KMS-11 (cell line): ENCODE data around the gene HNRNPA1.
A peak's percentile ranks its signal among the peaks of the same experiment; 100 is the strongest.
"Not testable (repeated sequence)": the region's sequence is repeated elsewhere in the genome, so short reads cannot be mapped to it uniquely, and the experiment has no call there.

Source experiments
- H2AFZ ChIP-seq: fragments of 200-600 bp; sonication (generic); 2 replicates; pipeline ENCODE4 v1.6.1; 2016; ENCODE audit warnings: antibody characterized with exemption, mixed run types, low read depth
- H3K27ac ChIP-seq: fragments of 200-600 bp; sonication (generic); 2 replicates; pipeline ENCODE4 v1.6.1; 2016; ENCODE audit warnings: mild to moderate bottlenecking, mixed run types
- H3K27me3 ChIP-seq: fragments of 200-600 bp; sonication (generic); 2 replicates; pipeline ENCODE4 v1.6.1; 2017; ENCODE audit warnings: mild to moderate bottlenecking, low read depth, mixed run types, moderate library complexity; ENCODE audit not compliant: insufficient read depth
- H3K36me3 ChIP-seq: fragments of 200-600 bp; sonication (generic); 2 replicates; pipeline ENCODE4 v1.6.1; 2017; ENCODE audit warnings: mild to moderate bottlenecking, mixed run types; ENCODE audit not compliant: insufficient read depth
- H3K4me1 ChIP-seq: fragments of 200-600 bp; sonication (generic); 2 replicates; pipeline ENCODE4 v1.6.1; 2016; ENCODE audit warnings: mild to moderate bottlenecking, low read depth, mixed run types; ENCODE audit not compliant: poor library complexity, severe bottlenecking
- H3K4me2 ChIP-seq: fragments of 200-600 bp; sonication (generic); 2 replicates; pipeline ENCODE4 v1.7.0; 2016; ENCODE audit warnings: mild to moderate bottlenecking, mixed run types
- H3K4me3 ChIP-seq: fragments of 200-600 bp; sonication (generic); IDR thresholded peaks from 2 replicates; pipeline ENCODE4 v1.6.1; 2017; ENCODE audit warnings: low read depth, low read length, mixed read lengths; ENCODE audit not compliant: insufficient read depth
- H3K79me2 ChIP-seq: fragments of 200-600 bp; sonication (generic); 2 replicates; pipeline ENCODE4 v1.6.1; 2016; ENCODE audit warnings: low read depth, mixed run types; ENCODE audit not compliant: insufficient read depth
- H3K9ac ChIP-seq: fragments of 200-600 bp; sonication (generic); 2 replicates; pipeline ENCODE4 v1.6.1; 2016; ENCODE audit warnings: mild to moderate bottlenecking, mixed run types
- H4K20me1 ChIP-seq: fragments of 200-600 bp; sonication (generic); 2 replicates; pipeline ENCODE4 v1.6.1; 2016; ENCODE audit warnings: mild to moderate bottlenecking, mixed run types; ENCODE audit not compliant: insufficient read depth
- TF ChIP-seq, protein P1 (sequence below): fragments of 200-600 bp; sonication (generic); conservative IDR thresholded peaks from 2 replicates; pipeline ENCODE4 v1.6.1; 2017; ENCODE audit warnings: low read depth, mild to moderate bottlenecking, antibody characterized with exemption, low read length, moderate library complexity, mixed read lengths

The HNRNPA1 gene

DNA sequence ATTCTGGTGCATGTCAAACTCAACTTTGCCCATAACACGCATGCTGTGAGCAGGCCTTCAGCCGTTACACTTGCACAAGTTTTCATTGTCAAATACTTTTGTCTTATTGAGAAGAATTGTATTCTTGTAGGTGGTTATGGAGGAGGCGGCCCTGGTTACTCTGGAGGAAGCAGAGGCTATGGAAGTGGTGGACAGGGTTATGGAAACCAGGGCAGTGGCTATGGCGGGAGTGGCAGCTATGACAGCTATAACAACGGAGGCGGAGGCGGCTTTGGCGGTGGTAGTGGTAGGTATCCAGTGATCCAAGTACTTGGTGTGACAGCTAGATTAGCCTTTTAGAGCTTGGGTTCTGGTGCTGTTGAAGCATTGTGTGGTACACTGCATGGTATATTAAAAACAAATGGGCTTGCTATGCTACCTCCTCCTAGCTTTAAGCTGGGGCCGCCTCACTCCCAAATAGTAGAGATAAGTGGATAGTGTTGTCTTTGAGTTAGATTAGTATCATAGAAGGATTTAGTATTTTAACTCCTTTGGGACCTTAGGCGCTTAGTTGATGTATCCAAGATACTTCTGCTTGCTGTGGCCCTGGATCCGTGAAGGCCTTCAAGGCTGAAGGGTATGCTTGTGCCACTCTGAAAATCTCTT, 2.5 kb downstream of the HNRNPA1 start:
- Histone ChIP-seq H3K27me3 (no peaks in the 10 kb centered on the region), H3K4me1 (peaks cover 50% of the 10 kb centered on the region), H4K20me1 (peaks cover 60% of the 10 kb centered on the region), H3K27ac (peak overlapping the region; percentile 94; the same call in 1 of the 2 replicates), H3K9ac (peak overlapping the region; percentile 99; the same call in 1 of the 2 replicates), H3K4me3 (no peak overlapping the region), H3K79me2 (peaks cover 62% of the 10 kb centered on the region), H3K36me3 (peaks cover 58% of the 10 kb centered on the region), H2AFZ (no peak overlapping the region), H3K4me2 (peak overlapping the region; percentile 77)
- TF ChIP-seq, protein P1, sequence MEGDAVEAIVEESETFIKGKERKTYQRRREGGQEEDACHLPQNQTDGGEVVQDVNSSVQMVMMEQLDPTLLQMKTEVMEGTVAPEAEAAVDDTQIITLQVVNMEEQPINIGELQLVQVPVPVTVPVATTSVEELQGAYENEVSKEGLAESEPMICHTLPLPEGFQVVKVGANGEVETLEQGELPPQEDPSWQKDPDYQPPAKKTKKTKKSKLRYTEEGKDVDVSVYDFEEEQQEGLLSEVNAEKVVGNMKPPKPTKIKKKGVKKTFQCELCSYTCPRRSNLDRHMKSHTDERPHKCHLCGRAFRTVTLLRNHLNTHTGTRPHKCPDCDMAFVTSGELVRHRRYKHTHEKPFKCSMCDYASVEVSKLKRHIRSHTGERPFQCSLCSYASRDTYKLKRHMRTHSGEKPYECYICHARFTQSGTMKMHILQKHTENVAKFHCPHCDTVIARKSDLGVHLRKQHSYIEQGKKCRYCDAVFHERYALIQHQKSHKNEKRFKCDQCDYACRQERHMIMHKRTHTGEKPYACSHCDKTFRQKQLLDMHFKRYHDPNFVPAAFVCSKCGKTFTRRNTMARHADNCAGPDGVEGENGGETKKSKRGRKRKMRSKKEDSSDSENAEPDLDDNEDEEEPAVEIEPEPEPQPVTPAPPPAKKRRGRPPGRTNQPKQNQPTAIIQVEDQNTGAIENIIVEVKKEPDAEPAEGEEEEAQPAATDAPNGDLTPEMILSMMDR, result no peak

DNA sequence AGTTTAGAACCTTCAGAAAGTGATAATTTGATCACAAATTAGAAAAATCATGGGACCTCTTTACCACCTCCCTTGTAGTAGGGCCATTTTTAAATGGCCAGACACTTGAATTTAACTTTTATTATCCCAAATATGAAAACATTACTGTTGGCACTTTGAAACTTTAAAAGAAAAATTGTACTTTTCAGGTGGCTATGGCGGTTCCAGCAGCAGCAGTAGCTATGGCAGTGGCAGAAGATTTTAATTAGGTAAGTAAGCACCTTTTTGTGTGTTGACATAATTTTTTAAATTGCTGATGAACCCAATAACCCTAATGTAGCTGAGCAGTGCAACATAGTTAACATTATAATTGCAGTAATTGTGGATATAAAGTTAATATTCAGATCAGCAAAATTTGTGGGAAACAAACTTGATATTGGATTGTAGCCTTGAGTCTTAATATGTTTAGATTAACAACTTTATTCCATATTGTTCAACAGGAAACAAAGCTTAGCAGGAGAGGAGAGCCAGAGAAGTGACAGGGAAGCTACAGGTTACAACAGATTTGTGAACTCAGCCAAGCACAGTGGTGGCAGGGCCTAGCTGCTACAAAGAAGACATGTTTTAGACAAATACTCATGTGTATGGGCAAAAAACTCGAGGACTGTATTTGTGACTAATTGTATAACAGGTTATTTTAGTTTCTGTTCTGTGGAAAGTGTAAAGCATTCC, 3.7 kb downstream of the HNRNPA1 start:
- Histone ChIP-seq H3K4me1 (peaks cover 44% of the 10 kb centered on the region), H3K36me3 (peaks cover 58% of the 10 kb centered on the region), H4K20me1 (peaks cover 60% of the 10 kb centered on the region), H3K9ac (peak overlapping the region; percentile 99; the same call in 1 of the 2 replicates), H3K4me2 (peak overlapping the region; percentile 77), H3K27ac (peak overlapping the region; percentile 20; the same call in 1 of the 2 replicates), H3K79me2 (peaks cover 50% of the 10 kb centered on the region)
- not testable (repeated sequence) for H3K4me3 ChIP-seq, H2AFZ ChIP-seq, H3K27me3 ChIP-seq

DNA sequence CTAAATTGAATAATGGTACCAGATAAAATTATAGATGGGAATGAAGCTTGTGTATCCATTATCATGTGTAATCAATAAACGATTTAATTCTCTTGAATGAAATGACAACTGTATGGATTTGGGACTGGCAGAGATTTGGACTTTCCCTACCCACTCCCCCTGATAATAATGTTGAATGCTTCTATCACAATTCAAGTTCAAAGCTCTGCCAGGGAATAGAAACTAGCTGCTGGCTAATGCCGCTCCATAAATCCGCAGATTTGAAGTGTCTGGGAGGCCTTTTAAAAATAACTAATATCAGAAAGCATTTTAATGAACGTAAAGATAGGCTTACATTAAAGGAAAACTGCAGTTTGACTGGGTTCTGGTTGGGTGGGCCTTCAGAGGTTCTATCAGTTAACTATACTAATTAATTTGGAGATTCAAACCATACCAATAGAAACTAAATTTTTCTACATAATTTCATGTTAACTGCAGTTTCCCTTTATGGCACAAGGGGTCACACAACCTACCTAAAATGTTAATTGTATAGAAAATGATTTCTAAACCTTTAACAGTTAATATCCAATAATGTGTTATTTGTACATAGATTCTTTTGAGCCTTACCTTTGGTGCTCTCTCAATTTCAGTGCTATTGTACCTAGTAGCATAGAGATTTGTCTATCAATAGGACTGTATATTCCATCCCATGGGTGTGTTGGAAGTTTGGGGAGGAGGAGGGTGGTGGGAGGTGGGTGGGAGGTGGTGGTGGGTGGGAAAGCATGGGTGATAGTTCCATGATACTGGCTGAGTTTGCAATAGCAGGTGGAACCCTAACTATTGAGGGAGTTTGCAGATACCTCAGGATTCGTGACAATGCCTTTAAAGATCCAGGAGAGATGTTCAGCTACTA, 4.9 kb downstream of the HNRNPA1 start:
- no peak overlapping the region; the same call in 1 of the 2 replicates for H3K27ac ChIP-seq
- H4K20me1 ChIP-seq, result peaks cover 60% of the 10 kb centered on the region
- H3K79me2 ChIP-seq, result peaks cover 47% of the 10 kb centered on the region
- no peak overlapping the region for H3K9ac ChIP-seq
- H3K36me3 ChIP-seq, result peaks cover 58% of the 10 kb centered on the region
- H2AFZ ChIP-seq, result no peak overlapping the region
- peak overlapping the region; percentile 36 for H3K4me2 ChIP-seq
- peaks cover 44% of the 10 kb centered on the region for H3K4me1 ChIP-seq
- H3K4me3 ChIP-seq, result no peak overlapping the region
- TF ChIP-seq, protein P1, result peak; percentile 69; the same call in 1 of the 2 replicates
- no peaks in the 10 kb centered on the region for H3K27me3 ChIP-seq

DNA sequence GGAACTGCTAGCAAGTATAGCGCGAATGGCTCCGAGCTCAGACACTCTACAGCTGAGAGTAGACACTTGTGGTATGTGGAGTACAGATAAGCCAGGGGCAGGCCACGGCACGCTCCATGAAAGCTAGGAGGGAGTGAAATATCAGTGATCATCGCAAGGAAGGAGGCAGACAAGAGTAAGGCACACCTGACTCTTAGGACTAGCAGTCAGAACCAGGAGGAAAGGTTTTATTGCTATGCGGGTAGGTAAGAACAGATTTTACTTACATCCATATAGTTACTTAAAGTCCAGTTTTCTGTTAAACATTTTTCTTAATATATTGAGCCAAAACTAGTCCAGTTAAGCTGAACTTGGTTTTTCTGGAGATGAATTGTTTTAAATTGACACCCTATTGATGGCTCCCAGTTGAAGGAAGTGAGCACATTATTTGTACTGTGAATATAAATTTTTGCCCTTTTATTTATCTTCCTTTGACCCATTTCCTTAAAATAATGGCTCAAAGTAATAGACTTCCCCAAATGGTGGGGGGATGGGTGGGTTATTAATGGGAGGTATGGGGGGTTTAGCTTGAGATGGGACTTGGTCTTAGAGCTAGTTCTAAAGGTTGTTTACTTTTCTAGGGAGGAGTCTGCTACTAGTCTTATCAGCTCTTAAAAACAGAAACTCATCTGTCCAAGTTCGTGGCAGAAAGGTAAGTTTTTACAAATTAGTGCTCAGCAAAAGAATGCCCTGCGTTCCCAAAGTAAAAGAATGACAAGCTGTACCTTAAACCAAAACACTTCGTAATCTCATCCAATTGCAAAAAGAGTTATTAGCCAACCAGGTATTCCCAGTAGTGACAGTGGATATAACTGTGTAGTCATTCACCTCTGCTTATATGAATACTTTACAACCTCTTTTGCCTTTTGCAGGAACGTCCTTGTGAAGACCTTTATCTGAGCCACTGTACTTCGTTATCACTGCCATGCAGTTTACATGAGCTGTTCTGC, 5.8 kb downstream of the HNRNPA1 start:
- H3K9ac ChIP-seq, result no peak overlapping the region
- peaks cover 60% of the 10 kb centered on the region for H4K20me1 ChIP-seq
- peaks cover 44% of the 10 kb centered on the region for H3K4me1 ChIP-seq
- H3K27ac ChIP-seq, result peak overlapping the region; percentile 8; the same call in 1 of the 2 replicates
- H2AFZ ChIP-seq, result no peak overlapping the region
- H3K4me2 ChIP-seq, result no peak overlapping the region; the same call in 1 of the 2 replicates
- TF ChIP-seq, protein P1, result no peak; the same call in 1 of the 2 replicates
- H3K79me2 ChIP-seq, result peaks cover 40% of the 10 kb centered on the region
- no peak overlapping the region for H3K4me3 ChIP-seq
- H3K27me3 ChIP-seq, result no peaks in the 10 kb centered on the region
- H3K36me3 ChIP-seq, result peaks cover 52% of the 10 kb centered on the region
